ENCODE data around the gene CNR1. TPM values are rescaled to one million over a fixed set of nuclear protein-coding genes. Genes with fewer than 3 reads are reported as not detected.

CNR1 gene
- 0.13 TPM for total RNA-seq (2021; ENCODE audit: unreplicated experiment)
- not detected for polyA plus RNA-seq (2012; ENCODE audit: insufficient read length)
- Bru-seq, nascent RNA: percentile 6 among the genes with signal in this experiment
- BruChase-seq, experiment 1, labeled RNA remaining after a 2-hour chase: percentile 6 among the genes with signal in this experiment
- percentile 7 among the genes with signal in this experiment for BruChase-seq, experiment 2, labeled RNA remaining after a 6-hour chase
- long read RNA-seq: 0 reads

DNA sequence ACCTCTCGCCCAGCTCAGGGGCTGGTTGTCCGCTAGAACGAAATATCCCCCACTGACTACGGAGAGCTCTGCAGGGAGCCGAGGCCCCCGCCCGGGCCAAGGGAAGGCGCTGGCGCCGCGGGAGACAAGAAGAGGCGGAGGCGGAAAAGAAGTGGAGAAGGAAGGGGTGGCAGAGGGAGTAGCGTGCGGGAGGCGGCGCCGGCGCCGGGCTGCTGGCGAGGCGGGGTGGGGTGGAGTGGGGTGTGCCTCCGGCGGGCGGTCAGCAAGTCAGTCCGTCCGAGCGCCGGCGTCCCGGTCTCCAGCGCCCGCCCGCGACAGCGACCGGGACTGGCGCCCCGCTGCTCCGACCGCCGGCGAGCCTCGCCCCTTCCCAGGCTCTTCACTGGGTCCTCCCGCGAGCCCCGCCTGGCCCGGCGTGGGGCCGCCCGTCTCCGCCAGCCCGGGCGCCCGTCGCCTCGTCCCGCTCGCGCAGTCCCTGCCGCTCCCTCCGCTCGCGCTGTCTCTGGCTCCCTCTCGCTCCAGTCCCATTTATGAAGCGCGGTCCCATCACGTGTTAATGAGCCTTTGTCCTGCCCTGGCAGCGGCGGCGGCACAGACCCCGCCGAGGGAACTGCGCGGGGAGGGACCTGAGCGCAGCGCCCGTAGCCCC is at the start of gene CNR1:
TSS of gene CNR1 (minus strand) at position 504 of the 649 bp plus-strand sequence. CDS start 21,073 bp downstream, outside the sequence.
- peak within 1 kb of the TSS; percentile 34 to 55 for H3K4me3 ChIP-seq (ENCODE audit: low read depth in 2 of 2, low read length in 2 of 2)
- intact Hi-C loops (cut with micrococcal nuclease; ENCODE audit: unreplicated experiment): no loop called here
- H3K4me1 ChIP-seq (ENCODE audit: control insufficient read depth, insufficient read depth, low read length): no peaks in the 10 kb centered on the region
- no peak within 1 kb of the TSS for H3K27ac ChIP-seq (ENCODE audit: low read length)
- POLR2A ChIA-PET: no interaction called here
- no peak for DNase-seq (ENCODE audit: low read depth, low spot score)
- TF ChIP-seq SIN3A (IDR thresholded peaks at IDR 0.05; ENCODE audit: borderline replicate concordance, insufficient read depth, low read depth, low read length) (no peak), POLR2AphosphoS5 (IDR thresholded peaks at IDR 0.05; ENCODE audit: low read depth, low read length) (no peak), CTCF (IDR thresholded peaks at IDR 0.05) (peak; percentile 21), TCF7L2 (IDR thresholded peaks at IDR 0.05; ENCODE audit: low read depth, low read length) (no peak)
- TF ChIP-seq, protein P1, sequence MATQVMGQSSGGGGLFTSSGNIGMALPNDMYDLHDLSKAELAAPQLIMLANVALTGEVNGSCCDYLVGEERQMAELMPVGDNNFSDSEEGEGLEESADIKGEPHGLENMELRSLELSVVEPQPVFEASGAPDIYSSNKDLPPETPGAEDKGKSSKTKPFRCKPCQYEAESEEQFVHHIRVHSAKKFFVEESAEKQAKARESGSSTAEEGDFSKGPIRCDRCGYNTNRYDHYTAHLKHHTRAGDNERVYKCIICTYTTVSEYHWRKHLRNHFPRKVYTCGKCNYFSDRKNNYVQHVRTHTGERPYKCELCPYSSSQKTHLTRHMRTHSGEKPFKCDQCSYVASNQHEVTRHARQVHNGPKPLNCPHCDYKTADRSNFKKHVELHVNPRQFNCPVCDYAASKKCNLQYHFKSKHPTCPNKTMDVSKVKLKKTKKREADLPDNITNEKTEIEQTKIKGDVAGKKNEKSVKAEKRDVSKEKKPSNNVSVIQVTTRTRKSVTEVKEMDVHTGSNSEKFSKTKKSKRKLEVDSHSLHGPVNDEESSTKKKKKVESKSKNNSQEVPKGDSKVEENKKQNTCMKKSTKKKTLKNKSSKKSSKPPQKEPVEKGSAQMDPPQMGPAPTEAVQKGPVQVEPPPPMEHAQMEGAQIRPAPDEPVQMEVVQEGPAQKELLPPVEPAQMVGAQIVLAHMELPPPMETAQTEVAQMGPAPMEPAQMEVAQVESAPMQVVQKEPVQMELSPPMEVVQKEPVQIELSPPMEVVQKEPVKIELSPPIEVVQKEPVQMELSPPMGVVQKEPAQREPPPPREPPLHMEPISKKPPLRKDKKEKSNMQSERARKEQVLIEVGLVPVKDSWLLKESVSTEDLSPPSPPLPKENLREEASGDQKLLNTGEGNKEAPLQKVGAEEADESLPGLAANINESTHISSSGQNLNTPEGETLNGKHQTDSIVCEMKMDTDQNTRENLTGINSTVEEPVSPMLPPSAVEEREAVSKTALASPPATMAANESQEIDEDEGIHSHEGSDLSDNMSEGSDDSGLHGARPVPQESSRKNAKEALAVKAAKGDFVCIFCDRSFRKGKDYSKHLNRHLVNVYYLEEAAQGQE (IDR thresholded peaks at IDR 0.05; ENCODE audit: insufficient read depth in 1 of 2, low read depth in 2 of 2, low read length in 1 of 2): no peak
- peaks cover 25% of the 10 kb centered on the region for H3K27me3 ChIP-seq (ENCODE audit: control insufficient read depth, insufficient read depth, low read length)
- no peaks in the 10 kb centered on the region for H3K36me3 ChIP-seq (ENCODE audit: control insufficient read depth, insufficient read depth, low read length)
- in situ Hi-C loops (cut with HindIII; ENCODE audit: low pct_unique_long_range_greater_than_20kb, low sequenced_read_pairs): no loop called here
- CTCF ChIA-PET: no interaction called here
- no peaks in the 10 kb centered on the region for H3K9me3 ChIP-seq (ENCODE audit: control insufficient read depth, insufficient read depth, low read depth, low read length)
- no TSS peak for BruUV-seq (replicated peaks)
- peak; percentile 89 for ATAC-seq

- CTCF ChIA-PET: no interaction called here
- Histone ChIP-seq H3K36me3 (ENCODE audit: control insufficient read depth, insufficient read depth, low read length) (no peaks in the 10 kb centered on the region), H3K4me3 (ENCODE audit: low read depth in 2 of 2, low read length in 2 of 2) (no peak overlapping the region), H3K4me1 (ENCODE audit: control insufficient read depth, insufficient read depth, low read length) (no peaks in the 10 kb centered on the region), H3K9me3 (ENCODE audit: control insufficient read depth, insufficient read depth, low read depth, low read length) (no peaks in the 10 kb centered on the region), H3K27me3 (ENCODE audit: control insufficient read depth, insufficient read depth, low read length) (no peaks in the 10 kb centered on the region), H3K27ac (ENCODE audit: low read length) (no peak overlapping the region)
- ATAC-seq (no peak), DNase-seq (ENCODE audit: low read depth, low spot score) (no peak)
- intact Hi-C loops (cut with micrococcal nuclease; ENCODE audit: unreplicated experiment) (no loop called here), in situ Hi-C loops (cut with HindIII; ENCODE audit: low pct_unique_long_range_greater_than_20kb, low sequenced_read_pairs) (no loop called here)
- POLR2A ChIA-PET: interaction anchor here (0.6 kb wide), 1 partner anchor 1657 kb away, joined by 3 read pairs; no protein-coding TSS in a partner anchor
- no peak for TF ChIP-seq CTCF (IDR thresholded peaks at IDR 0.05)
- no peak for TF ChIP-seq POLR2AphosphoS5 (IDR thresholded peaks at IDR 0.05; ENCODE audit: low read depth, low read length)
- TF ChIP-seq TCF7L2 (IDR thresholded peaks at IDR 0.05; ENCODE audit: low read depth, low read length): no peak
- TF ChIP-seq, protein P1 (IDR thresholded peaks at IDR 0.05; ENCODE audit: insufficient read depth in 1 of 2, low read depth in 2 of 2, low read length in 1 of 2): no peak
- TF ChIP-seq SIN3A (IDR thresholded peaks at IDR 0.05; ENCODE audit: borderline replicate concordance, insufficient read depth, low read depth, low read length): no peak
- no TSS peak for BruUV-seq (replicated peaks)
Observed at GRCh38 chr6:88211446-88211845, 45.3 kb upstream of the CNR1 start.
